ENCODE measurements around the gene TRIM62.
A peak's percentile ranks its signal among the peaks of the same experiment; 100 is the strongest.
"Not testable (repeated sequence)": the region's sequence is repeated elsewhere in the genome, so short reads cannot be mapped to it uniquely, and the experiment has no call there.

The TRIM62 gene

DNA sequence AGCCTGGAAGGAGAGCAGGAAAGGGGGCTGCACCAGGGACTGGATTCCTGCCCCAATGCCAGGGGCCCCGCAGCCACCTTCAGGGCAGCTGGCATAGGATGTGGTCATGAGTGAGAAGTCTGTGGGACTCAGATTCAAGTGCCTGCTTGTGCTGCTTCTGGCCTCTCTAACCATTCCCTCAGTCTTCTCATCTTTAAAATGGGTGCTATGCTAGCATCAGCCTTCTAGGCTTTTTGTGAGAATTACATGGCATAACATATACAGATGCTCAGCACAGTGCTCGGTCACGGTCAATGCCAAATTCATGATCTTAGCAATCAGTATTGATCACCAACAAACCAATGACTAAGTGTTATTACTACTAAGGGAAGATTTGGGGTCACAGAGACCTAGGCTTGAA, 23.5 kb downstream of the TRIM62 start:
- DNase-seq = no peak

DNA sequence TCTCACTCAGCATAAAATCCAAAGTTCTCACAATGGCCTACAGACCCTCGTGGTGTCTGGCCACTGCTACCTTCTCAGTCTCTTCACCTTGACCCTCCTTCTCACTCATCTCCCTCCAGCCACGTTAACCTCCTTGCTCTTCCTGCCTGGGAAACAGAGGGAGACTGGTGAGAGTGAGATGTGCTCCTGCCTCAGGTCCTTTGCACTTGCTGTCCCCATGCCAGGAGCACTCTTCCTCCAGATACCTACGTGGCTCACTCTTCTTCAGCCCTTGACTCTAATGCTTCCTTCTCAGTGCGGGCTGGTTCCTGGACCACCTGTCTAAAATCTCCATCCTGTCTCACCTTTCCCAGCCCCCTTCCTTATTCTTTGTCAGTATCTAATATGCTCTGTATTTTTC, 24.7 kb downstream of the TRIM62 start:
- no peak for DNase-seq

DNA sequence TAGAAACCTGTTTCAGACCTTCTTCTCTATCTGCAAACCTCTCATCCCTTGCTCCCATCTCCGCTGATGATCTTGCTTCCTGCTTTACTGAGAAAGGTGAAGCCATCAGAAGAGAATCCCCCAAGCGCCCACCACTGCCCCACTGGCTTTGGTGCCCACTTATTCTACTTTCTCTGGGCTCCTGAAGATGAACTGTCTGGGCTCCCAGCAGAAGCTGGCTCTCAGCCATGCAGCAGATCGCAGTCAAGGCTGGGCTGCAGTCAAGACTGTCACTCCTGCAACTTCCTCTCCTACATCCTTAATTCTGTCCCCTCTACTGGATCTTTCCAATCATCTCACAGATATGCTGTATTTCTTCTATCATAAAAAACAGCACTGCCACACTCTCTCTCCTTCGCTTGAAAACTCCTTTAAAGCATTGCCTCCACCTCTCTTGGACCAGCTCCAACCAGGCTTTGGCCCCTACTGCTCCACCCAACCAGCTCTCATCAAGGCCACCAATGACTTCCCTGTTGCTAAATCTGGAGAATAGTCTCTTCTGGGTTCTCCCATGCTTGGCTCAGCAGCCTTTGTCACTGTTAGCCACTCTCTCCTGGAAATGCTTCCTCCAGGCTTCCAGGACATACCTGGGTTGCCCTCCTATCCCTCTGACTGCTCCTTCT, 25.8 kb downstream of the TRIM62 start:
- no peak for DNase-seq

DNA sequence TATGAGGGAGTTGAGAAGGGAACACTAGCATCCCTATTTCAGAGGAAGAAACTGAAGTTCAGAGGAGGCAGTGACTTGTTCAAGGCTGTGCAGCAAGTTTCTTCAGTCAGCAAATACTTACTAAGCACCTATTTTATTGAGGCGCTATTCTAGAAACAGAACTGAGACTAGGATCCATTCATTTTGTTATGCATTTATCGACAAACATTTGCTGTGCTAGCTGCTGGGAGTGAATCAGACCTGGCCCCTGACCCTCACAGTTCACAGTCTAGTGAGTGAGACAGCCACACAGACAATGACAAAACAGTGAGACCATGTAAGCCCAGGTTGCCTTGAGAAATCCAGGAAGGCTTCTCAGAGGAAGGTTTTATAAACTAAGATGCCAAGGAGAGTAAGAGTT, 28.2 kb downstream of the TRIM62 start:
- no peak for DNase-seq

DNA sequence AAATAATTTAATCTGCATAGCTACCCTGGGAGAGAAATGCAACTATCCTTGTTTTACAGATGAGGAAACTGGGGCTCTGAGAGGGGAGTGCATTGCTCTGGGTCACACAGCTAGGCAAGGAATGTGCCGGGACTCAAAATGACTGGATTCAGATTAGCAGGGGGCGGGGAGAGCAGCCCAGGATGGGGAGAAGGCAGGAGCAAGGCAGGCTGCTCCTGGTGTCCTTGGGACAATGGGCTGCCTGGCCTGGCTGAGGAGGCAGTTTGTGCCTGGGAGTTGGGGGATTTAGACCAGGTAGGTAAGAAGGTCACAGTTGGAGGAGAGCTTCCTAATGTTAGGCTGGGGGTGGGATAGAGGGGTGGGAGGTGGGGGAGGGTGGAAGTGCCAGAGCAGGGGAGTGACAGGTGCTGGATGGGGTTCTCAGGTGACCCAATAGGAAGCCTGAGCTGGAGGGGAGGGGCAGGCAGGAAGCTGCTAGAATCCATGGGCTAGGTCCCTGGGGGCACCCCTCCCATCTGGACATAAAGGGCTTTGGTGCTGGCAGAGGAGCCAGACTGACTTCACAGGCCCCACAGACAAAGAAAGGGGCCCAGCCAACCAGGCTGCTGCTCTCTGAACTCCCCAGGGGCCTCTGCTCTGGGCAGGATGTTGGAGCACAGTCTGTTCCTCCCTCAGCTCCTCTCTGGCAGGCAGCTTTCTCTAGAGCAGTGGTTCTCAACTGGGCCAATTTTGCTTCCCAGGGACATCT, 29.0 kb downstream of the TRIM62 start:
- DNase-seq = no peak

DNA sequence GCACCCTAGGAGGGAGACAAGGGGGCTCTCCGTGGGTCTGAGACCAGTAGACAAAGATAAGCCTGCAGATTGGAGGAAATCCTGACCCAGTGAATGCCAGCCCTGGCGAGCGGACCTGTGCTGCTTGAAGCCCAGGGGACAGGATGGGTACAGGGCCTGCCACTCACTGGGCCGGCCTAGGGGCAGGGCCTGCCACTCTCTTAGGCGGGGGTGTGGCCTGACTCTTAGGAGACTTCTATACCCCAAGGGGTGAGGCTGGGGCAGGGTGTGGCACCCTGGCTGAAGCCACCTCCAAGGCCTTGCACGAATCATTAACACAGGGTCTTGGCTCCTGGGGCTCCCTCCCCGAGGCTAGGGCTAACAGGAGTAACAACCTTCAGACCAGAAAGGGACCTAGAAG, 30.7 kb downstream of the TRIM62 start:
- DNase-seq = no peak

DNA sequence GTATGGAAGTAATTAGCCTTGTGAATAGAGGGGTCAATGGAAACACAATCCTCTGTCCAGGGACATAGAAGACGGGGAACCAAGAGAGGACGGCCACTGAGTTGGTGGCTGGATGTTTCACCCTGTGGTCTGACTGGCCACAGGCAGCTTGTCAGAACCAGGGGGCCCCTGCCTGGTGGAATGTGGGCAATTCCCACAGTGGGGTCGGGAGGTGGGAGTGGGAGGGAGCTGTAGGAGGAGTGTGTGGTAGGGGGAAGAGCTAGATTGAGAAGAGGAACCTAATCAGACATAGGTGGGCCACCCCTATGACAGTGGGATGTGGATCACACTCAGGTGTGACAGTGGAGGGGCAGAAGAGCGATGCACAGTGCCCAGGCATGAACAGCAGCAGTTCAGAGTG, 31.3 kb downstream of the TRIM62 start:
- no peak for DNase-seq

DNA sequence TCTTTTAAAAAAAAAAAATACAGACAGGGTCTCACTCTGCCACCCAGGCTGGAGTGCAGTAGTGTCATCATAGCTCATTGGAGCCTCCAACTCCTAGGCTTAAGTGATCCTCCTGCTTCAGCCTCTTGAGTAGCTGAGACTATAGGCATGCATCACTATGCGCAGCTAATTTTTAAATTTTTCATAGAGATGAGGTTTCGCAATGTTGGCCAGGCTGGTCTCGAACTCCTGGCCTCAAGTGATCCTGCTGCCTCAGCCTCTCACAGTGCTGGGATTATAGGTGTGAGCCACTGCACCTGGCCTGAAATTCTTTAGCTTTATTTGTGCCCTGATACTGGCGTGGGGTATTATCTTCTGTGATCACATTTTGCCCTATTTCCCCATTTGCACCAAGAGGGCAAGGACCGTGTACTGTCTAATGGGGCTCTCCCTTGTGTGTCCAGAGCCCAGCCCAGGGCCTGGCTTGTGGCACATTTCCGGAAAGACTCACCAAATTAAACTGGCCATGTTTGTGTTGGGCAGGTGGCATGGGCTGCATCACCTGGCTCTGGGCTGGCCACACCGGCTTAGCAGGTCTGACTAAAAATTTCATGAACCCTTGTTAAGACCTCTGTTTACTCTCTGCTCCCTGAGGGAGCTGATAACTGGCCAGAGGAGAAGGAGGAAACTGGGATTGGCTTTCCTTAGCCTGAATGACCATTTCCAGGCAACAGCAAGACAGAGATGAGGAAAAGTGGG, 32.2 kb downstream of the TRIM62 start:
- DNase-seq = no peak

DNA sequence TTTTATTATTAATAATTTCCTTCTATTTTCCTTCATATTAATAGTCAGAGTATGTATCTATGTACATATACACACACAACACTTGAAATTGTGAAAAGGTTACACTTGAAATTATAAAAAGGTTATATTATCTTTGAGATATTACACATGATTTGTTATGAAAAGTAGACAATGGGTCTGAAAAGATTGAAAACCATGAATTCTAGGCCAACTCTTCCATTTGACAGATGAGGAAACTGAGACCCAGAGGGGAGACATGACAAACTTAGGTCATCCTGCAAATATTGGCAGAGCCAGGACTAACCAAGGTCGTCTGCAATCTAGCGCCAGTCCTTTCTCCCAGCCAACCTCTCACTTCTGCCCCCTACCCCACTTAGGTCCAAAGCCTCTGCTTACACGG, 33.2 kb downstream of the TRIM62 start:
- no peak for DNase-seq

DNA sequence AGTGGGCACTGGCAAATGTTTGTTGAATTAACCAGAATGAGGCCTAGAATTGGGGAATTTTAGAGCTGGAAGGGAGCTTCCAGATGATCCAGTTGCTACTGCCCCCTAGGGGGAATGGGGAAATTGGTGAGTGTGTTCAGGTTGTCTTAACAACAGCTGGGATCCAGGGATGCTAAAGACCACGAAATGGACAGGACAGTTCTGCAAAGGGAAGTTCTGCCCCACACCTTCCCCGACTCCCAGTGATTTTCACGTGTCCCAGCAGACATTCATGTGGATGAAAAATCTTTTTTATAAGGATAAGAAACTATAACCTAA, 33.9 kb downstream of the TRIM62 start:
- peak; percentile 4 for DNase-seq

DNA sequence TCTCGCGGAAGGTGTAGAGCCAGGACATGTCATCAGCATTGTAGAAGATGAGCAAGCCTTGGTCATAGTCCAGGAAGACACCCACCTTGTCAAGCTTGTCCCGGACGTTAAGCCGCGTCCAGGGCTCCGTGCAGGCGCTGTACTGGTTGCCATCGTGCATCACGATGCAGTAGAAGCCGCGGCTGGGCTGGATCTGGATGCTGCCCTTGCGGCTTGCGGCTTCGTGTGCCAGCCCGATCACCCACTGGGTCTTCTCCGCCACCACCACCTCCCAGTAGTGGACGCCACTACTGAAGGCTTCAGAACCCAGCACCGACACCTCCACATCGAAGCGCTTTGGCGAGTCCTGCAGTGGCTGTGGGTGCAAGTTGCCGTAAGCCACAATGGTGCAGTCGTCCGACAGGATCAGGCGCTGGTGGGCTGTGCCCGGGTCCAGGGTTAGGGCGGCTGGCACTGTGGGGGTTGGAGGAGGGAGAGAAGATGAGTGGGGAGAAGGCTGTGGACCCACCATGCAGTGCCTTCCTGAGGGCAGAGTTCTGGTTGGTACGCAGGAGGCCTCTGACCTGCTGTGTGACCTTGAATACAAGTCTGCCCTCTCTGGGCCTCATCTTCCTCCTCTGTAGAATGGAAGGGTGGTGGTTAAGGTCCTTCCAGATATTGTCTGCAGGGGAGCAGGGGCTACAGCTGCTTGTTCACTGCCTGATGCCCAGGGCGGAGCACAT, 34.4 kb downstream of the TRIM62 start:
- DNase-seq = no peak

DNA sequence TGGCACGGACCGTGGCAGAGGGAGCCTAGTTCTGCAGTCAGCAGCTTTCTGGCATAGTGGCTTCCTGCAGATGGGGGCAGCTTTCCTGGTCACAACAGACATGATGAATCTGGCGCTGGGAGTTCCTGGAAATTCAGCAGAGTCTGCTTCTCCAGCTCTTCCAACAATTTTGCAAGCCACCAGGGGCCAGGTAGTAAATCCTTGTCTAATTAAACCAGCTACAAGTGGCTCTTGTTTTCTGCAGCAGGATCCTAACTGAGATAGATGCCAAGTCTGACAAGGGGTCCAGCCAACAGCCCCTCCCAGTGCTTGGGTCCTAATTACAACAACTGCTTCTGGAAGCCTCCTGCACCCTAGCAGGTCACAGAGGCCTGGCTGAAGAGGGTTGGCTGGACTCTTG, 35.8 kb downstream of the TRIM62 start:
- DNase-seq = no peak

DNA sequence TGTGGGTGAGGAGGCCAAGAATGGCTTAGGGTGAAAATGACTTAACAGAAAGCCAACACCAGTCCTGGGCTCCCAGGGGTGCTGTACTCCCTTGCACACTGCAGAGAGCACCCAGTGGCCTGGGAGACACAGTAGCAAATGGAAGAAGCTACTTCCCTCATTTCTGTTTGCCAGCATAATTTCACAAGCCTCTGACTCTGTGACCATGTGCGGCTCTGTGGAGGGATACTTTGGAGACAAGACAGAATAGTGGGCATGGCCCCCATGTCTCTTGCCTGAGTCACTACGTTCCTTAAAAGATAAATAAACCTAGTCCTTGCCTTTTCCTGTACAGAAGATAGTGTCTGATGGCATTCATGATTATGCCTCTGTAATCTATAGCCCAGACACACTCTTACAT, 38.1 kb downstream of the TRIM62 start:
- DNase-seq = no peak

DNA sequence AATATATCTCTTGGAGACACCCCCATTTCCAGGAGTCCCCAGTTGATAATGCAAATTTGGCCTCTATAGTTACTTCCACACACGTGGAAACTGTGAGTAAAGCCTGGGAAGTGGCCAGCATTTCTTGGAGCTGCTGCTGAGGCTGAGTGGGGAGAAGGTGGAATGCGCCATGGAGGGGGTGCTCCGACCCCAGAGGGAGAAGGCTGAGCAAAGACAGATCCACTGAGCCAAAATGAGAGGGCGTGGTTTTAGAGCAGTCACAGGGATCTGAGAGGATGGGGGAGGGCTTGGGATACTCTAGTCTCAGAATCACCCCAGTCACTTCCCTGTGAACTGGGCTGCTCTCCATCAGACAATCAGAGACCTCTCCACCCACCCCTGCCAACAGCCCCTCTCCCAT, 38.7 kb downstream of the TRIM62 start:
- DNase-seq = no peak

DNA sequence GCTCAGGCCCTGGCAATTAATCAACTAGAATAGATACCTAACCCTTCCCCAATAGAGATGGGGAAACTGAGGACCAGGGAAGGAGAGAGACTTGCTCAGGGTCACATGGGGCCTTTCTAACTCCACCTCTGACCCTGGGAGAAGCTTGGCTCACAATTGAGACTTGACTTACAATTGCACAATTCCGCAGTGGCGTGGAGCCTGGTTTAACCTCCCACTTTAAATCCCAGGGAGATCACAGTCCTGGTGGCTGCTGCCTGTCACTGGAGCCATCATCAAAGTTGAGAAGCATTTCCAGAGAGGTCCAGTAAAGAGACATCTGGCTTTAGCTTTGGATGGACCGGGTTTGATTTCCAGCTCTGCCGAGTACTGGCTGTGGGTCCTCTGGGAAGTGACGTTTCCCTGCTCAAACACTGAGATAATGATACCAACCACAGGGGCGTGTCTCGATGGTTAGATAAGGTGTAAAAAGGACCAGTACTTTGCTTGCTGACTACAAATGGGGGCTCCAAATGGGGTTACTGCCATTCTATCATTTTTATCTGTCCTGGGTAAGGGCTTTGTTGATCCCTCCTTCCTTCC, 39.3 kb downstream of the TRIM62 start:
- DNase-seq = no peak

DNA sequence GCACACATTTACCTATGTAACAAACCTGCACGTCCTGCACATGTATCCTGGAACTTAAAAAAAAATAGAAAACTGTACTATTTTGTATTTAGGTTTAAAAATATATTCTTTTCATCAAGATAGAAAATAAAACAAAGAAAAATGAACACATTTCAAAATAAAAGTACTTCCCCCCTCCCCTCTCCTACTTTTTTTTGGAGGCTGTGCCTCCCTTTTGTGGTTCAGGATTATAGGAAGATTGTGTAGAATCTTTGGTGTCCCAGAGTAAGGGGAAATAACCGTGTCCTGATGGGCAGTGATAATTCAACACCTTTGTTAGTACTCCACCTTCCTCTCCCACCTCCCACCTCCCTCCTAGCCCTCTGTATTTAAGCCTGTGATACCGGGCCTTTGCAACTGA, 40.1 kb downstream of the TRIM62 start:
- no peak for DNase-seq

DNA sequence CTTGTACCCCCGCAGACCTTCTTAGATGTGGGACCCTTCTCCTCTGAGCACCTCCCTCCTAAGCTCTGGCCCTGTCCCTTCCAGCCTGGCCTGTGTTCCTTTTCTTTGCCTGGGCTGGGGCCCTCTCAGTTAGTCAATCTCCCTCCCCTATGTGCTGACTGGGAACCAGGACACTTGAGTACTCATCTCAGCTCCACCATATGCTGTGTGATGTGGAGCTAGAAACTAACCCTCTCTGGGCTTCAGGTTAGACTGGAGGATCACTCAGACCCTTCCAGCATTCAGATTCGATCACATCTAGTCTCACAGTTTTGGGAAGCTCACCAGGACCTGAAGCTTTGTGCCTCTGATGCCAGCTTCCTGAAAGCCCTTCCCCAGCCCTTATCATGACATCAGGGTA, 40.6 kb downstream of the TRIM62 start:
- no peak for DNase-seq

DNA sequence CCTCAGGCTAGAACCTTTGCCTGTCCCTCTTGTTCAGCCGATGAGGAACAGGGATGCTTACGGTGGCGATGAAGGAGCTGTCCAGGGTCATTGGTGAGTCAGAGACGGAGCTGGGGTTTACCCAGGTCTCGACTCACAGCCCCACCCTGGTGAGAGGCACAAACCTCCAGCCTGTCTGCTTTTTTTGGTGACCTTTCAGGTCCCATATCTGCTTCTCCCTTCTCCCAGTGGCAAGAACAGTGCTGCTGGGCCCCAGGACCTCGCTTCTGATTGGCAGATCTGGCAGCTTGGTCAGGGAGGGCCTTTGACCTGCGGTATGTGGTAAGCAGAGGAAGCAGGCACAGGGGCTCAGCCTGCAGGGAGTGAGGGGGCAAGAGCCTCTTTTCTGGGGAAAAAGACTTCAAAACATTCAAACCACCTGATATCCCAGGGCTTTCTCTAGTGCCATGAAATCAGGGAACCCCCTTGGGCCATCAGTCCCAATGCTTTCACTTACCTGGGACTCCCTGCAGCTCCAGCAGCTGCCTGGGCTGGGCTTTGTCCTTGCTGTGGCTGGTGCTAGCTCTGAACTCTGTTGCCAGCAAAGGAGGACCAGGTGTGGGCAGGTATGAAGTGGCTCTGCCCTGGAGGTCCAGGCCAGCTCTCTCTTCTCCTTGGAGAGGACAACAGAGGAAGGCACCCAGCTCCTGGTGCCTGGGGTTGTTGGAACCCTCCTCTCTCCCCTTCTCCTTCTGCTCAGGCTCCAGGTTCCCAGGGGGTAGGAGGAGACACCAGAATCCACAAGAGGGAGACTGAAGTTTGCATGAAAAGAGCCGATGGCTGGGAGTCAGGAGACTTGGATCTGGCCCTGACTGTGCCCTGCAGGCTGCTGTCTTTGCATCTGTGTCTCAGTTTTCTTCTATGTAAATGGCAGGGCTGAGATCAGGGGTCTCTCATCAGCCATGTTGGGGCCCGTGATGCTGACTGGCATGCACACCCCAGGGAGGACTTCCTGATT, 41.4 kb downstream of the TRIM62 start:
- no peak for DNase-seq

DNA sequence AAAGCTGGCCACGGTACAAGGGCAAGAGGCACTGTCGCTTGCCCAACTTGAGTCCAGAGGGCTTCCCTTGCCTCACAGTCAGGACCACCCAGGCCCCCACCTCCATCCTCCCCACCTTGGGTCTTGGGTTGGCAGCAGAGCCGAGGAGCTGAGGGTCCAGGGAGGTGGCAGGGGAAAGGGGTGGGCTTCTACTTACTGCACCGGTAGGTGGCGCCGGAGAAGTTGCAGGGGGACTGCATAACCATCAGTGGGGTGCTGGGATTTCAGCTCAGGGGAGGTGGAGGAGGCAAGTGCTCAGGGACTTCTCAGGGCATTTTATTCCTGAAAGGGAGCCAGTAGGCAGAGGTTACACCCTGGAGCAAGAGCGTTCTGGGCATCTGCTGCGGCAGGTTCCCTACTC, 44.0 kb downstream of the TRIM62 start:
- DNase-seq = peak; percentile 11

DNA sequence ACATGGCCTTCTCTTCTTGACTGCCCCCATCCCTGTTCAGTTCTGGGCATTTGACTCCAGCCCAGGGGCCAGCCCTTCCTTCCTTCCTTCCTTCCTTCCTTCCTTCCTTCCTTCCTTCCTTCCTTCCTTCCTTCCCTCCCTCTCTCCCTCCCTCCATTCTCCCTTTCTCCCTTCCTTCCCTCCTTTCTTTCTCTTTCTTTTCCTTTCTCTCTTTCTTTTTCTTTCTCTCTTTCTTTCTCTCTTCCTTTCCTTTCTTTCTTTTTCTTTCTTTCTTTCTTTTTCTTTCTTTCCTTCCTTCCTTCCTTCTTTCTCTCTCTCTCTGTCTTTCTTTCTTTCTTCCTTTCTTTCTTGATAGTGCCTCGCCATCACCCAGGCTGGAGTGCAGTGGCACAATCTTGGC, 45.8 kb downstream of the TRIM62 start:
- not testable (repeated sequence) for DNase-seq

DNA sequence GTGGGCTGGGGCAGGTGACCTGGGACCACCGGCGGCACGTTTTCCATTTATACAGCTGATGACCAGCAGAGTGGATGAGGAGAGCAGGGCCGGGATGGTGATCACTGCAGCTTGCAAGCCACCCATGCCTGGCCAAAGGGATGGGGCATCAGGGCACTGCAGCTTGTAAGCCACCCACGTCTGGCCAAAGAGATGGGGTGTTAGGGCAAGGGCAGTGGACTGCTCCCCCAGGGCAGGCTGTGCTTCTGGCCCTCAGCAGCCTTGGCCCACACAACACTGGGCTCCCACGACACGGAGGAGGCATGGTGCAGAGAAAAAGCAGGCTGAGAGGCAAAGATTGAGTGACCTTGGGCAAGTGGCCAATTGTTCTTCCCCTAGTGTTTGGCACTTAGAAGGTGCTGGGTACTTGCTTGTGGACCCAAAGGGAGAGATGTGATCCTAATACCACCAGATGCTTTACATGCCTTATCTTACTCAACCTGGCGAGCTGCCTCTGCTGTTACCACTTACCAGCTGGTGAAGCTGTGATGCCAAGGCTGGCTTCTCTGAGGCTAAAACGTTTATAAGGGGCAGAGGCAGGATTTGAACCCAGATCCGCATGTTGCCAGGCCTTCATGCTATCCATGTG, 48.3 kb downstream of the TRIM62 start:
- DNase-seq = no peak

DNA sequence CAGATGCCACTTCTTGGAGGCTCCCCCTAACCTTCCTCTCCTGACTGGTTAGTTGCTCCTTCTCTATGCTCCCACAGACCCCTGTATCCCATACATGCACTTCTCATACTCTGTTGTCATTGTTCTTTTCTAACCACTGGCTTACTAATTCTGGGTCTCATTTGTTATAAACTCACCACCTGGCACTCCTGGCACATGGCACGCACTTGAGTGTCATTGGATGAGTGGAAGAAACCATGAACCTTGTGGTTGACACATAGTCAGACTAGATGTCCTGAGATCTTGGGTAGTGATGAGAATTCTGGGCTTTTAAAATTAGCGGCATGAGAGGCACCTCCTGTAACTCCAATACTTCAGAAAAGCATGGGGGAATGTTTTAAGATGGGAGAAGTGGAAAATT, 49.3 kb downstream of the TRIM62 start:
- no peak for DNase-seq
